HepG2 (cell line): ENCODE data around the gene THAP3. TPM values are rescaled to one million over a fixed set of nuclear protein-coding genes. Genes with fewer than 3 reads are reported as not detected.

Source experiments
- ATF7-NPFF ChIP-seq: sonication (generic); formaldehyde crosslinking; IDR thresholded peaks from 2 replicates; pipeline ENCODE4 v1.8.1; 2023; ENCODE audit warnings: mild to moderate bottlenecking, low read depth, missing genetic modification reagents, moderate library complexity
- BHLHE40 ChIP-seq: IDR thresholded peaks from 2 replicates; pipeline ENCODE4 v1.6.1; 2011; ENCODE audit warnings: low read length, improper control_type of control experiment
- CENPX ChIP-seq: sonication (generic); formaldehyde crosslinking; IDR thresholded peaks from 2 replicates; pipeline ENCODE4 v1.9.0; 2021; ENCODE audit warnings: mild to moderate bottlenecking, missing genetic modification reagents, moderate library complexity
- HNRNPH1 ChIP-seq: fragments of 200-400 bp; formaldehyde crosslinking; optimal IDR thresholded peaks from 2 replicates; pipeline ENCODE3; 2017; ENCODE audit warnings: mild to moderate bottlenecking, low read depth, low read length
- KDM5A ChIP-seq: fragments of 200-600 bp; sonication (generic); IDR thresholded peaks from 2 replicates; pipeline ENCODE4 v1.7.0; 2018; ENCODE audit warnings: antibody characterized with exemption, mild to moderate bottlenecking, low read length, borderline replicate concordance
- MAF1 ChIP-seq: sonication (generic); formaldehyde crosslinking; IDR thresholded peaks from 2 replicates; pipeline ENCODE4 v1.5.0; 2020; ENCODE audit warnings: missing genetic modification reagents, borderline replicate concordance
- MAFF ChIP-seq: IDR thresholded peaks from 2 replicates; pipeline ENCODE4 v1.6.1; 2011; ENCODE audit warnings: low read depth, low read length, improper control_type of control experiment
- MED8 ChIP-seq: sonication (generic); formaldehyde crosslinking; IDR thresholded peaks from 2 replicates; pipeline ENCODE4 v1.8.1; 2023; ENCODE audit warnings: mild to moderate bottlenecking, missing genetic modification reagents; ENCODE audit not compliant: insufficient replicate concordance
- NFE2L2 ChIP-seq: fragments of 150-350 bp; IDR thresholded peaks from 2 replicates; pipeline ENCODE4 v1.6.1; 2014; ENCODE audit warnings: low read length
- NFIB ChIP-seq: sonication (generic); formaldehyde crosslinking; IDR thresholded peaks from 2 replicates; pipeline ENCODE4 v1.9.0; 2021; ENCODE audit warnings: missing genetic modification reagents, mild to moderate bottlenecking, borderline replicate concordance
- NFRKB ChIP-seq: fragments of 450-650 bp; IDR thresholded peaks from 2 replicates; pipeline ENCODE4 v1.6.1; 2017
- SNRNP70 ChIP-seq: fragments of 200-400 bp; formaldehyde crosslinking; IDR thresholded peaks from 2 replicates; pipeline ENCODE4 v1.6.1; 2017; ENCODE audit warnings: mild to moderate bottlenecking, low read depth, low read length, moderate library complexity
- THAP11 ChIP-seq: IDR thresholded peaks from 2 replicates; pipeline ENCODE4 v1.6.1; 2016; ENCODE audit warnings: missing biosample characterization, missing genetic modification reagents
- ZBTB7B ChIP-seq: sonication (generic); formaldehyde crosslinking; IDR thresholded peaks from 2 replicates; pipeline ENCODE4 v1.4.0; 2020; ENCODE audit warnings: missing genetic modification reagents
- ZFP41 ChIP-seq: sonication (generic); formaldehyde crosslinking; IDR thresholded peaks from 2 replicates; pipeline ENCODE4 v1.4.0; 2020; ENCODE audit warnings: mild to moderate bottlenecking, missing genetic modification reagents, borderline replicate concordance
- ZFY ChIP-seq: sonication (generic); formaldehyde crosslinking; IDR thresholded peaks from 2 replicates; pipeline ENCODE4 v1.4.0; 2020; ENCODE audit warnings: missing genetic modification reagents
- ZNF138 ChIP-seq: sonication (generic); formaldehyde crosslinking; IDR thresholded peaks from 2 replicates; pipeline ENCODE4 v1.5.0; 2020; ENCODE audit warnings: mild to moderate bottlenecking, low read depth, missing genetic modification reagents
- ZNF160 ChIP-seq: sonication (generic); formaldehyde crosslinking; IDR thresholded peaks from 2 replicates; pipeline ENCODE4 v1.8.0; 2022; ENCODE audit warnings: mild to moderate bottlenecking, inconsistent platforms, missing genetic modification reagents
- ZNF326 ChIP-seq: sonication (generic); formaldehyde crosslinking; IDR thresholded peaks from 2 replicates; pipeline ENCODE4 v1.4.0; 2020; ENCODE audit warnings: missing genetic modification reagents, borderline replicate concordance
- ZNF382 ChIP-seq: sonication (generic); formaldehyde crosslinking; IDR thresholded peaks from 2 replicates; pipeline ENCODE4 v1.5.0; 2020; ENCODE audit warnings: missing genetic modification reagents, mild to moderate bottlenecking, borderline replicate concordance
- ZNF775 ChIP-seq: sonication (generic); formaldehyde crosslinking; IDR thresholded peaks from 2 replicates; pipeline ENCODE4 v1.4.0; 2020; ENCODE audit warnings: missing genetic modification reagents, mild to moderate bottlenecking, moderate library complexity, borderline replicate concordance
- polyA plus RNA-seq, 8 experiments: library from polyadenylated mRNA; depleted of rRNA in 3 of 8; stranded (reverse) in 7 of 8; unstranded in 1 of 8; fragments of >200 nt; fragmentation: Illumina TruSeq in 4 of 8; extraction: Trizol in 4 of 8; gene quantifications; 2 replicates each; pipeline versions ENCODE4 v1.2.1 to v1.2.3, GENCODE V29; 2011 to 2016; ENCODE audit warnings: low read depth in 4 of 8, missing spikeins in 1 of 8, mixed read lengths in 1 of 8; ENCODE audit not compliant: insufficient read depth in 1 of 8
- total RNA-seq, 5 experiments: library from RNA; depleted of rRNA; stranded (reverse); fragments of >200 nt; fragmentation: Illumina TruSeq; extraction: Trizol; gene quantifications; 2 replicates each; pipeline ENCODE4 v1.2.3, GENCODE V29; 2016; ENCODE audit warnings: low read depth in 1 of 5
- TF ChIP-seq, protein P1 (sequence below): sonication (generic); formaldehyde crosslinking; IDR thresholded peaks from 2 replicates; pipeline ENCODE4 v1.4.0; 2020; ENCODE audit warnings: missing genetic modification reagents, borderline replicate concordance
- TF ChIP-seq, protein P2 (sequence below): IDR thresholded peaks from 2 replicates; pipeline ENCODE4 v1.6.1; 2016; ENCODE audit warnings: mild to moderate bottlenecking, missing biosample characterization, missing genetic modification reagents
- TF ChIP-seq, protein P3 (sequence below): IDR thresholded peaks from 2 replicates; pipeline ENCODE4 v1.6.1; 2018; ENCODE audit warnings: missing genetic modification reagents

Gene THAP3
- total and polyA plus RNA-seq, 2 of the 13 experiments (the other 11 are each of a cell fraction or from before 2014, with no cell fraction given), result 10.3 to 14.9 TPM

DNA sequence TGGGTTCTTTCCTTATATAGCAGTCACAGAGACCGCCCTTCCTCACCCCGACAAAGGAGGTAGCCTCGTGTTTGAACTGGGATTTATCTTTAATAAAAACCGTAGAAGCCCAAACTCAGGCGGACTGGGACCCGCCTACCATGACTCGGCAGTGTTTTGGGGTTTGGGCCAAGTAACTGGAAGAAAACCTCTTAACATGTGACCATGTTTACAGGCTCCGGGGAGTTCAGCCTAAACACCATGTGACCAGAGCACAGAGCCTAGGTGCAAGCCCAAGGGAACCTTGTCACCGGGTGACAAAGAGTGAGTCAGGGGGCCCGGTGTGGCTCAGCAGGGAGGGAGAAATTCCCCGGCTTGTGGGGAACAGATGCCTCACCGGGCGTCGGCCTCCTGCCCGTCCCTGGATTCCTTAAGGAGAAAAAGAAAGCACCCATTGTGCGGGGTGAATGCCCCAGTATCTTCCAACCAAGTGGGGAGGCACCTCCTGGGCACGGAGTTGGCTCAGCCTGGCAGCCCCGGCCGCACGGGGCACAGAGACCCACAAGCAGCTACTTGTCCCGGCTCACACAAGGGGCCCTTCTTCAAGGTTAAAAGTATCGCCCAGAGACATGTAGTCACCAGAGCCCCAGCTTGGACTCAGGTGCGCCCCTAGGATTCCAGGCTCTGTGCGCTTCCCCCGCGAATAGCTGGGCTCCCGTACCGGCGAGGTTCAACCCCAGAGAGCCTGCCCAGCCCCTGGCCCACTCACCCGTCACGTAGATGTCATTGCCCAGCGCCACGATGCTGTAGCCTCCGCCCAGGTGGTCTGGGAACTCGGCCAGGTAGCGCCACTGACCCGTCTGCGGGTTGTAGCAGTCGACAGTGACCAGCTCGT is 23.4 kb upstream of the THAP3 start (continued):
- TF ChIP-seq MED8 (CRISPR knock-in tag) (no peak), BHLHE40 (no peak), THAP11 (CRISPR knock-in tag) (peak; percentile 37; the same call in 1 of the 2 replicates), ATF7-NPFF (CRISPR knock-in tag) (no peak), MAF1 (CRISPR knock-in tag) (no peak; the same call in 1 of the 2 replicates), ZNF326 (CRISPR knock-in tag) (no peak), ZNF160 (CRISPR knock-in tag) (no peak), HNRNPH1 (no peak), MAFF (peak; percentile 33; the same call in 1 of the 2 replicates), ZFY (CRISPR knock-in tag) (no peak), KDM5A (no peak), NFIB (no peak), ZFP41 (no peak), ZNF775 (CRISPR knock-in tag) (no peak), NFRKB (no peak), ZNF382 (no peak), ZNF138 (no peak), SNRNP70 (no peak), CENPX (CRISPR knock-in tag) (no peak), NFE2L2 (peak; percentile 84), ZBTB7B (CRISPR knock-in tag) (no peak)
- TF ChIP-seq, protein P1, sequence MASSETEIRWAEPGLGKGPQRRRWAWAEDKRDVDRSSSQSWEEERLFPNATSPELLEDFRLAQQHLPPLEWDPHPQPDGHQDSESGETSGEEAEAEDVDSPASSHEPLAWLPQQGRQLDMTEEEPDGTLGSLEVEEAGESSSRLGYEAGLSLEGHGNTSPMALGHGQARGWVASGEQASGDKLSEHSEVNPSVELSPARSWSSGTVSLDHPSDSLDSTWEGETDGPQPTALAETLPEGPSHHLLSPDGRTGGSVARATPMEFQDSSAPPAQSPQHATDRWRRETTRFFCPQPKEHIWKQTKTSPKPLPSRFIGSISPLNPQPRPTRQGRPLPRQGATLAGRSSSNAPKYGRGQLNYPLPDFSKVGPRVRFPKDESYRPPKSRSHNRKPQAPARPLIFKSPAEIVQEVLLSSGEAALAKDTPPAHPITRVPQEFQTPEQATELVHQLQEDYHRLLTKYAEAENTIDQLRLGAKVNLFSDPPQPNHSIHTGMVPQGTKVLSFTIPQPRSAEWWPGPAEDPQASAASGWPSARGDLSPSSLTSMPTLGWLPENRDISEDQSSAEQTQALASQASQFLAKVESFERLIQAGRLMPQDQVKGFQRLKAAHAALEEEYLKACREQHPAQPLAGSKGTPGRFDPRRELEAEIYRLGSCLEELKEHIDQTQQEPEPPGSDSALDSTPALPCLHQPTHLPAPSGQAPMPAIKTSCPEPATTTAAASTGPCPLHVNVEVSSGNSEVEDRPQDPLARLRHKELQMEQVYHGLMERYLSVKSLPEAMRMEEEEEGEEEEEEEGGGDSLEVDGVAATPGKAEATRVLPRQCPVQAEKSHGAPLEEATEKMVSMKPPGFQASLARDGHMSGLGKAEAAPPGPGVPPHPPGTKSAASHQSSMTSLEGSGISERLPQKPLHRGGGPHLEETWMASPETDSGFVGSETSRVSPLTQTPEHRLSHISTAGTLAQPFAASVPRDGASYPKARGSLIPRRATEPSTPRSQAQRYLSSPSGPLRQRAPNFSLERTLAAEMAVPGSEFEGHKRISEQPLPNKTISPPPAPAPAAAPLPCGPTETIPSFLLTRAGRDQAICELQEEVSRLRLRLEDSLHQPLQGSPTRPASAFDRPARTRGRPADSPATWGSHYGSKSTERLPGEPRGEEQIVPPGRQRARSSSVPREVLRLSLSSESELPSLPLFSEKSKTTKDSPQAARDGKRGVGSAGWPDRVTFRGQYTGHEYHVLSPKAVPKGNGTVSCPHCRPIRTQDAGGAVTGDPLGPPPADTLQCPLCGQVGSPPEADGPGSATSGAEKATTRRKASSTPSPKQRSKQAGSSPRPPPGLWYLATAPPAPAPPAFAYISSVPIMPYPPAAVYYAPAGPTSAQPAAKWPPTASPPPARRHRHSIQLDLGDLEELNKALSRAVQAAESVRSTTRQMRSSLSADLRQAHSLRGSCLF (CRISPR knock-in tag), result no peak
- TF ChIP-seq, protein P2, sequence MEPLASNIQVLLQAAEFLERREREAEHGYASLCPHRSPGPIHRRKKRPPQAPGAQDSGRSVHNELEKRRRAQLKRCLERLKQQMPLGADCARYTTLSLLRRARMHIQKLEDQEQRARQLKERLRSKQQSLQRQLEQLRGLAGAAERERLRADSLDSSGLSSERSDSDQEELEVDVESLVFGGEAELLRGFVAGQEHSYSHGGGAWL (CRISPR knock-in tag), result peak; percentile 29; the same call in 1 of the 2 replicates
- TF ChIP-seq, protein P3, sequence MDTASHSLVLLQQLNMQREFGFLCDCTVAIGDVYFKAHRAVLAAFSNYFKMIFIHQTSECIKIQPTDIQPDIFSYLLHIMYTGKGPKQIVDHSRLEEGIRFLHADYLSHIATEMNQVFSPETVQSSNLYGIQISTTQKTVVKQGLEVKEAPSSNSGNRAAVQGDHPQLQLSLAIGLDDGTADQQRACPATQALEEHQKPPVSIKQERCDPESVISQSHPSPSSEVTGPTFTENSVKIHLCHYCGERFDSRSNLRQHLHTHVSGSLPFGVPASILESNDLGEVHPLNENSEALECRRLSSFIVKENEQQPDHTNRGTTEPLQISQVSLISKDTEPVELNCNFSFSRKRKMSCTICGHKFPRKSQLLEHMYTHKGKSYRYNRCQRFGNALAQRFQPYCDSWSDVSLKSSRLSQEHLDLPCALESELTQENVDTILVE (CRISPR knock-in tag), result no peak
